H7 (cell line): ENCODE measurements around the gene CNTFR. TPM values are rescaled to one million over a fixed set of nuclear protein-coding genes. Genes with fewer than 3 reads are reported as not detected.
A peak's percentile ranks its signal among the peaks of the same experiment; 100 is the strongest.

Source experiments
- DNase-seq: peaks from one replicate; pipeline ENCODE4 v3.0.0; 2012
- H3K27me3 ChIP-seq: 2 replicates; pipeline ENCODE4 v1.6.0; 2011; ENCODE audit warnings: mild to moderate bottlenecking, low read length; ENCODE audit not compliant: control insufficient read depth, insufficient read depth
- H3K36me3 ChIP-seq: replicated peaks from 2 replicates; pipeline ENCODE4 v1.5.1; 2011; ENCODE audit warnings: low read length; ENCODE audit not compliant: control insufficient read depth, insufficient read depth
- H3K4me3 ChIP-seq: 2 replicates; pipeline ENCODE4 v1.5.1; 2011; ENCODE audit warnings: low read depth, mild to moderate bottlenecking, control low read depth, low read length, moderate library complexity; ENCODE audit not compliant: insufficient read depth
- total RNA-seq: library from RNA; depleted of rRNA; stranded (reverse); fragments of >200 nt; shearing (Covaris generic); gene quantifications from 2 replicates; pipeline ENCODE4 v1.2.3, GENCODE V29; 2014

CNTFR gene
- total RNA-seq, 1 experiment from 2014 or later: 43.2 TPM

- no peaks in the 10 kb centered on the region for H3K36me3 ChIP-seq
- no peak overlapping the region for H3K4me3 ChIP-seq
- no peak for DNase-seq
- no peaks in the 10 kb centered on the region for H3K27me3 ChIP-seq
Observed at GRCh38 chr9:34606905-34607304, 17.4 kb upstream of the CNTFR start.

DNA sequence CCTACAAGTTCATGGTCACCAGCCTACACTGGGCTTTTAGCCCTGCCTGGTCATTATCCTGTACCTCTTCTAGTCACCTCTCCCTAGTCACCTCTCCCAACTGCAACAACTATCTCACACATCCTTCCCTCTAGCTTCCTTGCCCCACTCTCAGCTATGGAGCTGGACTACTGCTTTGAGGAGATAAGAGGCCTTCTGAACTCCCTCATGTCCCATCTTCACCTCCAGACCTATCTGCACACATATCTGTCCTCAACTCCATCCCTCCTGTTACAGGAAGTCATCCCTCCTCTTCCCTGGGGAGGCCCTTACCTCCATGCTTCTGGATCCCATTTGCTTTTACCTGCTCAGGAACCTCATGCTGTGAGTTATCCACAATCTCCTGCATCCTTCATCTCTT is 16.7 kb upstream of the CNTFR start:
- Histone ChIP-seq H3K36me3 (no peaks in the 10 kb centered on the region), H3K4me3 (no peak overlapping the region), H3K27me3 (no peaks in the 10 kb centered on the region)
- DNase-seq: no peak

DNA sequence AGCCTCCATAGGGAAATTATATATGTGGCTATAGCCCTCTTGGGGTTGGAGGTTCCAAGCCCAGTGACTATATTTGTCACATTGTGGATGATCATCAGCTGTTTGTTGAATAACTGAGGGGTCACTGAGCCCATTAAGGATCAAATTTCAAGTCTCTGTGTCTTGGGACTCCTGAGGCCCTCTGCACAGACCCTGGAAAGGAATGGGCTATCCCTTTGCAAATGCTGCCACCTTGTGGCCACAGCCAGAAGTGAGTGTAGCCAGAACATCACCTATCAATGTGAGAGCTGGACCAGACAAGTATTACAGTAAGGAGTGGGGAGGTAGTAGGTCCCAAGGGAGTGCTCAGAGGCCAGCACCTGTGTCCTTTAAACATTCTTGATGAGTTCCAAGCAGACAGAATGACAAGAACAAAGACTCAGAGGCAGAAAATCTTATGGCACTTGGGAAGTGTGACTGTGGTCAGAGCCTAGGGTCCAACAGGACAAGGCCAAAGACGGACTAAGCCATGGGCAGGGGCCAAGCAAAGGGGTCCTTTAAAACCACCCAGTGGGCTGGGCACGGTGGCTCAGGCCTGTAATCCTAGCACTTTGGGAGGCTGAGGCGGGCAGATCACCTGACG is 14.2 kb upstream of the CNTFR start:
- Histone ChIP-seq H3K36me3 (no peaks in the 10 kb centered on the region), H3K27me3 (no peaks in the 10 kb centered on the region), H3K4me3 (no peak overlapping the region)
- peak; percentile 93 for DNase-seq

GRCh38 chr9:34601937-34602573 is 12.5 kb upstream of the CNTFR start:
- DNase-seq: peak; percentile 69
- no peak overlapping the region for H3K4me3 ChIP-seq
- H3K36me3 ChIP-seq: no peaks in the 10 kb centered on the region
- no peaks in the 10 kb centered on the region for H3K27me3 ChIP-seq

DNA sequence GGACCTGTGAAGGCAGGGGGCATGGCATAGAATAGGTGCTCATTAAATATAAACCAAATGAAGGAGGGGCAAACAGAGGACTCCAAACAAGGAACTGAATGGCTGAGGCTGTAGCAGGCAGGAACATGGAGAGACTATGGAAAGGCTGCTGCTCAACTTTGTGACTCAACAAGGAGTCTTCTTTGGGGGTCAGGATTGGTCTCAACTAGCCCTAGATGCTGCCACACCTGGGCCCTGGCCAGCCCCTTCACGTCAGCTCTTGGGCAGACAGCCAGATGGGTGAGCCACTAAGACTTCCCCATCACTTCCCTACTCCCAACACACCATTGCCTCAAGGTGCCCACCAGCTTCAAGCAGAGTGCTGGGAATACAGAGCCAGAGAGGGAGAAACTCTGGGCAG is 11.4 kb upstream of the CNTFR start:
- no peaks in the 10 kb centered on the region for H3K27me3 ChIP-seq
- no peak overlapping the region for H3K4me3 ChIP-seq
- no peaks in the 10 kb centered on the region for H3K36me3 ChIP-seq
- DNase-seq: no peak

DNA sequence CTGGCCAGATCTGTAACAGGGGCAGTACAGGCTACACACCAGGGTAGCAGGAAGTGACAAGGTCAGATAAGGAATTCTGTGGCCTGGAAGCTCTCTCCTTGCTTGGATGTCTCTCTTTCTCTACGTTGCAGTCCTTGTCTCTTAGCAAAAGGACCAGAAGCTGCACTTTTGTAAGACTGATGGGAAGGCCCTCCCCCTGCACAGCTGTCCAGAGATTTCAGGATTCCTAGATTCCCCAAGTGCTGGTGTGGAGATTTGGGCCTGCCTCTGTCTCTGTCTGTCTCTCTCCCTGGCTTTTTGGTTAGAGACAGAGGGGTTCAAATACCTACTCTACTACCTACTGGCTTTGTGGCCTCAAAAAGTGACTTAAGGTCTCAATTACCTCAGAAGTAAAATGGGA is 10.0 kb upstream of the CNTFR start:
- H3K36me3 ChIP-seq: no peaks in the 10 kb centered on the region
- DNase-seq: no peak
- no peaks in the 10 kb centered on the region for H3K27me3 ChIP-seq
- no peak overlapping the region for H3K4me3 ChIP-seq

- Histone ChIP-seq H3K27me3 (peaks cover 45% of the 10 kb centered on the region), H3K4me3 (no peak overlapping the region), H3K36me3 (no peaks in the 10 kb centered on the region)
- DNase-seq: no peak
Observed at GRCh38 chr9:34594177-34594576, 4.7 kb upstream of the CNTFR start.

DNA sequence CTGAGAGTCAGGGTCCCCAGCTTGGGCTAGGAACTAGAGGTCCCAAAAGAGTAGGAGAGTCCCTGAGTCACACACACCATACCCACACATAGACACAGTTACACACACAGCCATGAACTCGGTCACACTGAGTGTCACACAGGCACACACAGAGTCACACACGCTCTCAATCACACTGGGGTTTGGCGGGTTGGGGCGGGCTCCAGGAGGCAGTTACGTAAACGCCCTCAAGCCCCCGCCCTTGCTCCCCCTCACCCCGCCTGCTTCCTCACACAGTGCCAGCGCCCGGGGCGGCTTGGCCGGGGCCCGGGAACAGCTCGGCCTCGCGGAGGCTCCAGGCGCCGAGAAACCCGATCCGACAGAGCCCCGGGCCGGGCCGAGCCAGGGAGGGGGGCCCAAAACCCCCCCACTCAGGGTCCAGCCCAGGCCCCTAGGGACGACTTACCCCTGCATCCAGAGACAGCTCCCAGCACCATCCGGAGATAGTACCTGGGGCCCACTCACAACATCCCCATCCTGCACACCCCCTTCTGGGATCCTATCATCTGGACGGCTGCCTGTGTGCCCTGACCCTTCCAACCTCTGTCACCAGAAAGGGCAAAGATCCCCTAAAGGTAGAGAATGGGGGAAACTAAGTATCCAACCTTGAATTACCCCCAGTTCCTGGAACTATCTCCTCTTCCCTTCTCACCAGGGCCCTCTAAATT is 3.5 kb upstream of the CNTFR start:
- DNase-seq: peak; percentile 93
- Histone ChIP-seq H3K4me3 (no peak overlapping the region), H3K27me3 (peaks cover 56% of the 10 kb centered on the region)

GRCh38 chr9:34591917-34592866 is 2.7 kb upstream of the CNTFR start:
- no peaks in the 10 kb centered on the region for H3K36me3 ChIP-seq
- H3K27me3 ChIP-seq: peaks cover 65% of the 10 kb centered on the region
- no peak overlapping the region for H3K4me3 ChIP-seq
- DNase-seq: peak; percentile 67

More for the DNA sequence above, 3.5 kb upstream of the CNTFR start:
- H3K36me3 ChIP-seq: no peaks in the 10 kb centered on the region

DNA sequence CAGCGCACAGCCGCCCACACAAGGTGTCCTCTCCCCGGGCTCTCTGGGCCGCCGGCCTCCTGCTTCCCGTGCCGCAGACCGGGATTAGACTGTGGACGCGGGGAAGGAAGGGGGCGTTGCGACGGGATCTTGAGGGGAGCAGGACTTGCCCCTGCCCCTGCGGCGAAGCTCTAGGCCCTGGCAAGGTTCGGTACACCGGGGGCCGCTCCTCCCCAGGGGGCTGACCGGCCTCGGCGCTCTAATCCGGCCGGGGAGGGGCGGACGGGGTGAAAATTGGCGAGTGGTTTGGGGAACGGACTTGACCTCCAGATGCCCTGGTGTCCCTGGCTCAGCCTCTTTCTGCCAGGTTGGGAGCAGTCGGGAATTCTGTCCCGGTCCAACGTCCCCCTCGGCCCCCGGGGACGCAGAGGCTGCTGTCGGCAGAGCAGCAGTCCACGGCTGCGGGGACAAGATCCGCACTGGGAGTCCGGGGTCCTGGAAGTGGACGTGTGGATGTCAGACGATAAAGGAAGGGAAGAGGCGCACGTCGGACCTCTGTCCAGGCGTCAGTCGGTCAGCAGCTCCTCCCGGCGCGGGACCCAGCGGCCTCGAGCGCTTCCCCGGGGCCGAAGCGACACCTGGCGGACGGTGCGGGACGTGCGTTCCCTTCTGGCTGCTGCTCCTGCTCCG is 1.9 kb upstream of the CNTFR start:
- no peaks in the 10 kb centered on the region for H3K36me3 ChIP-seq
- peaks cover 73% of the 10 kb centered on the region for H3K27me3 ChIP-seq
- peak overlapping the region; percentile 64 for H3K4me3 ChIP-seq
- peak; percentile 97 for DNase-seq

- DNase-seq: peak; percentile 84
- H3K4me3 ChIP-seq: peak overlapping the region; percentile 64
- no peaks in the 10 kb centered on the region for H3K36me3 ChIP-seq
- H3K27me3 ChIP-seq: peaks cover 81% of the 10 kb centered on the region
Observed at GRCh38 chr9:34590381-34591247, 1.1 kb upstream of the CNTFR start.

DNA sequence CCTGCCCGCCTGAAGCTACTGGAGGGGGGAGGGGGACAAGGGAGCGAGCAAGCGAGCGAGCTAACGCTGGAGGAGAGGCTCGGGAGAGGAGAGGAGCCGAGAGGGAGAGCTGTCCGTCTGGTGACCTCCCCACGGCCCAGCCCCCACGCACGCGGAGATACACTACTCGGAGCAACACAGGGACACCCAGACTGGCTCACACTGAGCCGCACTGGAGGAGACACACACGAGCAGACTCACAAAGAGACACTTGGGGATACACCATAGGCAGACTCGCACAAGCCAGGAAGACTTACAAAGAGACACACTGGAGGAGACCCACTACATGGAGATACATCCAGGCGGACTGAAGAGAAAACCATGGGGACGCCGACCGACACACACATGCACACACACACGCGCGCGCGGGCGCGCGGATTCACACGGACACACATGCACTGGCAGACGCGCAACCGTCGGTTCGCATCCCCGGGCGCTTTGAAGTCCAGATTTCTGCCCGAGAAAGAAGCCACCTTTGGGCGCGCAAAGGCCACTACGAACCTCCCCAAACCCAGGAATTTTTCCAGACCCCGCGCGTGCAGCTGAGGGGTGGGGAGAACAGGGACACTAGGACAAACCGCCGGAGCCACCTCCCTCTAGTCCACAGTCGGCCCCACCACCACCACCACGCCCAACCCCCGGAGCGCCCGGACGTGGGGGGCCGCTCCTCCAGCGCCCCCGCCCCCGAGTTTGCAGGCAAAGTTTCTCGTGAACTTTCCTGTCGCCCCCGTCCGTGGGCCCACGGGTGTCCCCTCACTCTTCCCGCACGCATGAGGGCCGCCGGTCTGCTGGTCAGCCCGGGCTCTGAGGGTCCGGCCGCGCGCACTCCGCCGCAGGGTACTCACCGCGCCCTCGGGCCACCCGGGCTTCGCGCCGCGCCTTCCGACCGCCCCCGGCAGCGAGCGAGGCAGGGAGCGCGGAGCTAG is 571 bp downstream of the CNTFR start:
- peak; percentile 82 for DNase-seq
- H3K4me3 ChIP-seq: peak overlapping the region; percentile 64
- no peaks in the 10 kb centered on the region for H3K36me3 ChIP-seq
- peaks cover 96% of the 10 kb centered on the region for H3K27me3 ChIP-seq
